ENCODE data around the gene COLEC12. TPM values are rescaled to one million over a fixed set of nuclear protein-coding genes. Genes with fewer than 3 reads are reported as not detected.

COLEC12 gene
- total RNA-seq, 3 donors from 2014 or later: 2.4 to 12.1 (median 4.7) TPM

GRCh38 chr18:471716-472115 lies 28.8 kb downstream of the COLEC12 start:
- Histone ChIP-seq H3K36me3 (ENCODE audit: low read depth) (no peaks in the 10 kb centered on the region), H3K4me3 (no peak overlapping the region), H3K9me3 (no peaks in the 10 kb centered on the region), H3K4me1 (ENCODE audit: low read depth) (no peaks in the 10 kb centered on the region)
- no peak for DNase-seq
- intact Hi-C loops (cut with DNase I, micrococcal nuclease): no loop called here
- no peak for ATAC-seq
- TF ChIP-seq CTCF (IDR thresholded peaks at IDR 0.05): no peak

DNA sequence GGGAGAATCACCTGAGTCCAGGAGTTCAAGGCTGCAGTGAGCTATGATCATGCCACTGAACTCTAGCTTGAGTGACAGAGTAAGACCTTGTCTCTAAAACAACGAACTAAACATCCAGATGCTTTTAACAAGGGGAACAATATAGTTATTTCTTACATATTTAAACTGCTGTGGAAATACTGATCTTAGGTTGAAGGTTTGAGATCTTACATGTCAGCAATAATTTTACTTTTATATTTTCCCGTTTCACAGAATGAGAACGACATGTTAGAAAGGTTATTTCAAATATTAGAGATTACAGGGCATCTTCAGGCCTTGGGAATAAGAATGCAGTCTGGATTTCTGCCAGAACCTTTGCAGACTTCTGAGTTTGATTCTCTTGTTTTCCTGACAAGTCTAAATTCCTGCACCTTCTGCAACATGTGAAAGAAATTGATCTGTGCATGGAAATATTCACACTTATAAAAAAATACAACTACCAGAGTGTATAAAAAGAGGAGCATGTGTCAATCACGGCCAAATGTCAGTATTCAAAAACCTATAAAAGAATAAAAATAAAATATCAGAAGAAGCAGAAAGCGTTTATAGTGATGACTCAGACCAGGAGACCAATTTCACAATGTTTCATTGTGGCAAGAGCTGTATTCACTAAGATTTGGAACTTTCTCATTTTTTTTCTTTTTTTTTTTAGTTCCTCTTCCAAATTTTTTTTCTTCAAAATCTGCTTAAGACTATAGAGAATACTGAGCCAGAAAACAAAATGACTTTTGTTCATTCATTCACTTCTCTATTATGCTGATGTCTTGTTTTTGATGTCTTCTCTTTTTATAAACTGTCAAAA lies 29.6 kb downstream of the COLEC12 start:
- ATAC-seq: no peak
- no peak for DNase-seq
- no peaks in the 10 kb centered on the region for H3K9me3 ChIP-seq
- no peaks in the 10 kb centered on the region for H3K36me3 ChIP-seq (ENCODE audit: low read depth)
- intact Hi-C loops (cut with DNase I, micrococcal nuclease): no loop called here
- H3K4me3 ChIP-seq: no peak overlapping the region
- TF ChIP-seq CTCF (IDR thresholded peaks at IDR 0.05): no peak
- no peaks in the 10 kb centered on the region for H3K4me1 ChIP-seq (ENCODE audit: low read depth)

- Histone ChIP-seq H3K4me1 (ENCODE audit: low read depth) (no peaks in the 10 kb centered on the region), H3K4me3 (no peak overlapping the region), H3K36me3 (ENCODE audit: low read depth) (no peaks in the 10 kb centered on the region), H3K9me3 (no peaks in the 10 kb centered on the region)
- ATAC-seq (no peak), DNase-seq (no peak)
- TF ChIP-seq CTCF (IDR thresholded peaks at IDR 0.05): no peak
- intact Hi-C loops (cut with DNase I, micrococcal nuclease): no loop called here
Observed at GRCh38 chr18:468955-469790, 31.3 kb downstream of the COLEC12 start.

GRCh38 chr18:463827-464541 lies 36.5 kb downstream of the COLEC12 start:
- TF ChIP-seq CTCF (IDR thresholded peaks at IDR 0.05): no peak
- ATAC-seq: peak; percentile 28

GRCh38 chr18:463403-463802 lies 37.1 kb downstream of the COLEC12 start:
- Histone ChIP-seq H3K4me1 (ENCODE audit: low read depth) (no peaks in the 10 kb centered on the region), H3K4me3 (no peak overlapping the region), H3K9me3 (no peaks in the 10 kb centered on the region), H3K36me3 (ENCODE audit: low read depth) (no peaks in the 10 kb centered on the region)
- intact Hi-C loops (cut with DNase I, micrococcal nuclease): no loop called here
- DNase-seq (no peak), ATAC-seq (no peak)
- no peak for TF ChIP-seq CTCF (IDR thresholded peaks at IDR 0.05)

More at GRCh38 chr18:463827-464541, 36.5 kb downstream of the COLEC12 start:
- Histone ChIP-seq H3K4me1 (ENCODE audit: low read depth) (no peaks in the 10 kb centered on the region), H3K4me3 (no peak overlapping the region), H3K9me3 (no peaks in the 10 kb centered on the region), H3K36me3 (ENCODE audit: low read depth) (no peaks in the 10 kb centered on the region)
- no peak for DNase-seq
- intact Hi-C loops (cut with DNase I, micrococcal nuclease): no loop called here
